Parathyroid adenoma (tissue), 2 donors: ENCODE results near the gene ARNT2.

ENCODE experiments used
- H2AFZ ChIP-seq: fragments of 300-600 bp; sonication (generic); one replicate; pipeline ENCODE4 v1.7.0; 2017; ENCODE audit warnings: antibody characterized with exemption, mild to moderate bottlenecking
- H3K27ac ChIP-seq: fragments of 300-600 bp; sonication (generic); one replicate; pipeline ENCODE4 v1.7.0; 2017
- H3K27me3 ChIP-seq: fragments of 300-600 bp; sonication (generic); one replicate; pipeline ENCODE4 v1.7.0; 2017; ENCODE audit warnings: low read length; ENCODE audit not compliant: control insufficient read depth, insufficient read depth
- H3K36me3 ChIP-seq: fragments of 300-600 bp; sonication (generic); one replicate; pipeline ENCODE4 v1.7.0; 2017; ENCODE audit warnings: low read length; ENCODE audit not compliant: control insufficient read depth, insufficient read depth
- H3K4me1 ChIP-seq: fragments of 300-600 bp; sonication (generic); one replicate; pipeline ENCODE4 v1.7.0; 2017; ENCODE audit warnings: control low read depth
- H3K4me2 ChIP-seq: fragments of 300-600 bp; sonication (generic); one replicate; pipeline ENCODE4 v1.7.0; 2017; ENCODE audit warnings: low read length
- H3K4me3 ChIP-seq: fragments of 300-600 bp; sonication (generic); one replicate; pipeline ENCODE4 v1.7.0; 2017; ENCODE audit warnings: low read depth, low read length
- H3K79me2 ChIP-seq: fragments of 300-600 bp; sonication (generic); one replicate; pipeline ENCODE4 v1.7.0; 2017; ENCODE audit warnings: control low read depth
- H3K9ac ChIP-seq: fragments of 300-600 bp; sonication (generic); one replicate; pipeline ENCODE4 v1.7.0; 2017; ENCODE audit warnings: mild to moderate bottlenecking
- H3K9me3 ChIP-seq: fragments of 300-600 bp; sonication (generic); one replicate; pipeline ENCODE4 v1.7.0; 2017; ENCODE audit warnings: low read length; ENCODE audit not compliant: control insufficient read depth
- CTCF ChIP-seq: fragments of 300-600 bp; sonication (generic); IDR thresholded peaks from one replicate; pipeline ENCODE4 v1.7.0; 2017; ENCODE audit warnings: antibody characterized with exemption, mild to moderate bottlenecking
- donor health status: primary hyperparathyroidism.

Gene ARNT2

GRCh38 chr15:80480909-80481308 lies 76.7 kb downstream of the ARNT2 start:
- Histone ChIP-seq H3K27me3 (no peaks in the 10 kb centered on the region), H3K4me1 (no peaks in the 10 kb centered on the region), H3K9me3 (no peaks in the 10 kb centered on the region), H3K9ac (no peak overlapping the region), H3K79me2 (no peaks in the 10 kb centered on the region), H3K36me3 (no peaks in the 10 kb centered on the region), H3K27ac (no peak overlapping the region), H3K4me2 (no peak overlapping the region), H3K4me3 (no peak overlapping the region), H2AFZ (no peak overlapping the region)
- TF ChIP-seq CTCF = no peak

- Histone ChIP-seq H3K27me3 (no peaks in the 10 kb centered on the region), H3K79me2 (no peaks in the 10 kb centered on the region), H3K4me2 (no peak overlapping the region), H3K4me3 (no peak overlapping the region), H3K9ac (no peak overlapping the region), H3K36me3 (no peaks in the 10 kb centered on the region), H3K27ac (no peak overlapping the region), H3K9me3 (no peaks in the 10 kb centered on the region), H2AFZ (no peak overlapping the region), H3K4me1 (no peaks in the 10 kb centered on the region)
- no peak for TF ChIP-seq CTCF
Observed at GRCh38 chr15:80482696-80483095, 78.5 kb downstream of the ARNT2 start.

GRCh38 chr15:80483725-80484161 lies 79.6 kb downstream of the ARNT2 start:
- H3K4me3 ChIP-seq = no peak overlapping the region
- no peaks in the 10 kb centered on the region for H3K4me1 ChIP-seq
- H3K27ac ChIP-seq = no peak overlapping the region
- H3K9ac ChIP-seq = no peak overlapping the region
- no peaks in the 10 kb centered on the region for H3K27me3 ChIP-seq
- H3K9me3 ChIP-seq = no peaks in the 10 kb centered on the region
- no peaks in the 10 kb centered on the region for H3K79me2 ChIP-seq
- H3K36me3 ChIP-seq = no peaks in the 10 kb centered on the region
- TF ChIP-seq CTCF = no peak
- H3K4me2 ChIP-seq = no peak overlapping the region
- H2AFZ ChIP-seq = no peak overlapping the region

GRCh38 chr15:80484333-80484864 lies 80.2 kb downstream of the ARNT2 start:
- no peaks in the 10 kb centered on the region for H3K36me3 ChIP-seq
- H3K9me3 ChIP-seq = no peaks in the 10 kb centered on the region
- no peaks in the 10 kb centered on the region for H3K79me2 ChIP-seq
- H3K4me2 ChIP-seq = no peak overlapping the region
- no peak for TF ChIP-seq CTCF
- no peaks in the 10 kb centered on the region for H3K4me1 ChIP-seq
- no peaks in the 10 kb centered on the region for H3K27me3 ChIP-seq
- H2AFZ ChIP-seq = no peak overlapping the region
- H3K4me3 ChIP-seq = no peak overlapping the region
- no peak overlapping the region for H3K27ac ChIP-seq
- no peak overlapping the region for H3K9ac ChIP-seq
